Measurements from ENCODE around the gene RAI1.

DNA sequence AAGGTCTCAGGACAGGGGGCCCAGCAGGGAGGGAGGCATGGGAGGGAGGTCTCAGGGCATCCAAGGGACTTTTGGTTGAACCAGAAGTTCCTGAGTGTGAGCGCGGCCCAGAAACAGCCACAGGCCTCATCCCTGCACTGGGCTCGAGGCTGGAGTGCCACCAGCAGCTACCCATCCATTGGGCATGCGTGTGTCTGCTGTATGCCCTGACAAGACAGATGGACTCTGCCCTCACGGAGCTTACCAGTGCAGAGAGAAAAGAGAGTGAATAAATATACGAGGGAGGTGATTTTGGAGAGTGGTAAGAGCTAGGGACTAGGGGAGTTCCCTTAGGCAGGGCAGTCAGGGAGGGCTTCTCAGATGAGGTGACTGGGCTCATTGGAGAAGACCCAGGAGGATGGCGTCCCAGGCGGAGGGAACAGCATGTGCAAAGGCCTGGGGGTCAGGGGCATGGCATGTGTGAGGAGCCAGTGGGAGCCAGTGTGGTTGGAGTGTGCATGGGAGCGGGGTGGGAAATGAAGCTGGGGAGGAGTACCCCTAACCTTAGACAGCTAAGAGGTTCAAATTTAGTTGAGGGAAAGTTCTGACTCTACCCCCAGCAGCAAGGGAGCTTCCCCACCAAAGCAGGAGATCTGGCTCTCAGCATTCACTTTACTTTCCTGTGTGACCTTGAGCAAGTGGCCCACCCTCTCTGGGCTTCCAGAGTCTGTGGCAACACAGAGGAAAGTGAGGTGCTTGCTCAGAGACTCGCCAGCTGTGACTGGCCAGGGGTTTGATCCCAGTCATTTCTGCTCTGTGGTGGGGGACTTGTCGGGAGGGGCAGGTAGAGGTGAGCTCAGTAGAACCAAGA, 80.9 kb downstream of the RAI1 start:
- TF ChIP-seq, protein P1, sequence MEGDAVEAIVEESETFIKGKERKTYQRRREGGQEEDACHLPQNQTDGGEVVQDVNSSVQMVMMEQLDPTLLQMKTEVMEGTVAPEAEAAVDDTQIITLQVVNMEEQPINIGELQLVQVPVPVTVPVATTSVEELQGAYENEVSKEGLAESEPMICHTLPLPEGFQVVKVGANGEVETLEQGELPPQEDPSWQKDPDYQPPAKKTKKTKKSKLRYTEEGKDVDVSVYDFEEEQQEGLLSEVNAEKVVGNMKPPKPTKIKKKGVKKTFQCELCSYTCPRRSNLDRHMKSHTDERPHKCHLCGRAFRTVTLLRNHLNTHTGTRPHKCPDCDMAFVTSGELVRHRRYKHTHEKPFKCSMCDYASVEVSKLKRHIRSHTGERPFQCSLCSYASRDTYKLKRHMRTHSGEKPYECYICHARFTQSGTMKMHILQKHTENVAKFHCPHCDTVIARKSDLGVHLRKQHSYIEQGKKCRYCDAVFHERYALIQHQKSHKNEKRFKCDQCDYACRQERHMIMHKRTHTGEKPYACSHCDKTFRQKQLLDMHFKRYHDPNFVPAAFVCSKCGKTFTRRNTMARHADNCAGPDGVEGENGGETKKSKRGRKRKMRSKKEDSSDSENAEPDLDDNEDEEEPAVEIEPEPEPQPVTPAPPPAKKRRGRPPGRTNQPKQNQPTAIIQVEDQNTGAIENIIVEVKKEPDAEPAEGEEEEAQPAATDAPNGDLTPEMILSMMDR (IDR thresholded peaks at IDR 0.05) = no peak
- no peak for TF ChIP-seq POLR2A (IDR thresholded peaks at IDR 0.05)

Measured in esophagus squamous epithelium (tissue), 4 donors.